ENCODE data around the gene MARK4.

MARK4 gene

GRCh38 chr19:45275370-45275971 lies 24.4 kb downstream of the MARK4 start:
- no peak overlapping the region for H3K27ac ChIP-seq (ENCODE audit: low read depth, low read length)
- no peaks in the 10 kb centered on the region for H3K27me3 ChIP-seq (ENCODE audit: control insufficient read depth, insufficient read depth, low read length)
- no peak overlapping the region for H3K4me3 ChIP-seq (ENCODE audit: low read depth, low read length)
- no peaks in the 10 kb centered on the region for H3K4me1 ChIP-seq (ENCODE audit: control insufficient read depth, insufficient read depth, low read length)
- H3K9me3 ChIP-seq (ENCODE audit: control insufficient read depth, insufficient read depth, low read length) = no peaks in the 10 kb centered on the region
- no peak overlapping the region for H3K9ac ChIP-seq (ENCODE audit: low read depth, low read length)
- H3K36me3 ChIP-seq (ENCODE audit: control insufficient read depth, insufficient read depth, low read length) = peaks cover 58% of the 10 kb centered on the region

- H3K9me3 ChIP-seq (ENCODE audit: control insufficient read depth, insufficient read depth, low read length) = no peaks in the 10 kb centered on the region
- no peak overlapping the region for H3K9ac ChIP-seq (ENCODE audit: low read depth, low read length)
- no peak overlapping the region for H3K27ac ChIP-seq (ENCODE audit: low read depth, low read length)
- no peaks in the 10 kb centered on the region for H3K27me3 ChIP-seq (ENCODE audit: control insufficient read depth, insufficient read depth, low read length)
- H3K36me3 ChIP-seq (ENCODE audit: control insufficient read depth, insufficient read depth, low read length) = peaks cover 55% of the 10 kb centered on the region
- no peaks in the 10 kb centered on the region for H3K4me1 ChIP-seq (ENCODE audit: control insufficient read depth, insufficient read depth, low read length)
- H3K4me3 ChIP-seq (ENCODE audit: low read depth, low read length) = no peak overlapping the region
Measured at GRCh38 chr19:45276284-45276687, 25.2 kb downstream of the MARK4 start.

DNA sequence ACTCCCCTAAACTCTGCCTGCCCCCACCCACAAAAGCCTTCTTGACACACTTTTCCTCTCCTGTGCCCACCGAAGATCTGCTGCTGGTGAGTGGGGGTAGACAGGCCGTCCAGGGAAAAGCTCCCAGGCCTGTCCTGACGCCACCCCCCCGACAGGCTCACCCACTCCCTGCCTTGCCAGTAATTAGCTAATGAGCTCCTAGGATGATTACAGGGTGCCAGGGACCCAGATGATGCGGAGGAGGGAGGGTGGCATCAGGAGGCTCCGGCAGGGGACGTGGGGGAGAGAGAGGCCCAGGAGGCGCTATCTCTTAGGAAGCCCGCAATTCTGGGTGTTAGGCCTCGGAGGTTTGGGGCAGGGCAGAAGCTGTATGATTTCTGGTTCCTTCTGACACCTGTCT lies 27.0 kb downstream of the MARK4 start:
- no peaks in the 10 kb centered on the region for H3K4me1 ChIP-seq (ENCODE audit: control insufficient read depth, insufficient read depth, low read length)
- H3K9ac ChIP-seq (ENCODE audit: low read depth, low read length) = no peak overlapping the region
- peaks cover 44% of the 10 kb centered on the region for H3K36me3 ChIP-seq (ENCODE audit: control insufficient read depth, insufficient read depth, low read length)
- no peak overlapping the region for H3K4me3 ChIP-seq (ENCODE audit: low read depth, low read length)
- H3K27ac ChIP-seq (ENCODE audit: low read depth, low read length) = no peak overlapping the region
- H3K9me3 ChIP-seq (ENCODE audit: control insufficient read depth, insufficient read depth, low read length) = no peaks in the 10 kb centered on the region
- H3K27me3 ChIP-seq (ENCODE audit: control insufficient read depth, insufficient read depth, low read length) = no peaks in the 10 kb centered on the region

GRCh38 chr19:45279587-45280192 lies 28.6 kb downstream of the MARK4 start:
- no peak overlapping the region for H3K27ac ChIP-seq (ENCODE audit: low read depth, low read length)
- H3K9ac ChIP-seq (ENCODE audit: low read depth, low read length) = no peak overlapping the region
- no peaks in the 10 kb centered on the region for H3K4me1 ChIP-seq (ENCODE audit: control insufficient read depth, insufficient read depth, low read length)
- peaks cover 41% of the 10 kb centered on the region for H3K36me3 ChIP-seq (ENCODE audit: control insufficient read depth, insufficient read depth, low read length)
- no peaks in the 10 kb centered on the region for H3K27me3 ChIP-seq (ENCODE audit: control insufficient read depth, insufficient read depth, low read length)
- no peaks in the 10 kb centered on the region for H3K9me3 ChIP-seq (ENCODE audit: control insufficient read depth, insufficient read depth, low read length)
- no peak overlapping the region for H3K4me3 ChIP-seq (ENCODE audit: low read depth, low read length)

DNA sequence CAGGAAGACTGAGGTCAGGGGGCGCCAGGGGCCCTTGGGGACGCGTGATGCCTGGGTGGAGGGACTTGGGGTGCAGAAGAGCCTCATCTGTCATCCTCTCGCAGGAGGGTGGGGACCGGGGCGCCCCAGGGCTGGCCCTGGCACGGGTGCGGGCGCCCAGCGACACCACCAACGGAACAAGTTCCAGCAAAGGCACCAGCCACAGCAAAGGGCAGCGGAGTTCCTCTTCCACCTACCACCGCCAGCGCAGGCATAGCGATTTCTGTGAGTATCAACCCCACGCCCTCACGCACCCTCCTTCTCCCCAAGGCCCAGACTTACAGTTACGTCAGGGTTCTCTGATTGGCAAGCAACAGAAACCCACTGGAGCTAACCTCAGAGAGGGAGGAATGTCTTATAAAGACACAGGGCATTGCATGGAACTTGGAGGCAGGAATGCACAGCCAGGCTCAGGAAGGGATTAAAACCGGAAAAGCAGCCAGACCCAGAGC lies 29.4 kb downstream of the MARK4 start:
- Histone ChIP-seq H3K27ac (ENCODE audit: low read depth, low read length) (no peak overlapping the region), H3K9me3 (ENCODE audit: control insufficient read depth, insufficient read depth, low read length) (no peaks in the 10 kb centered on the region), H3K4me3 (ENCODE audit: low read depth, low read length) (no peak overlapping the region), H3K4me1 (ENCODE audit: control insufficient read depth, insufficient read depth, low read length) (no peaks in the 10 kb centered on the region), H3K36me3 (ENCODE audit: control insufficient read depth, insufficient read depth, low read length) (peaks cover 38% of the 10 kb centered on the region), H3K9ac (ENCODE audit: low read depth, low read length) (no peak overlapping the region), H3K27me3 (ENCODE audit: control insufficient read depth, insufficient read depth, low read length) (no peaks in the 10 kb centered on the region)

GRCh38 chr19:45283443-45284033 lies 32.5 kb downstream of the MARK4 start:
- no peak overlapping the region for H3K4me3 ChIP-seq (ENCODE audit: low read depth, low read length)
- no peaks in the 10 kb centered on the region for H3K9me3 ChIP-seq (ENCODE audit: control insufficient read depth, insufficient read depth, low read length)
- peaks cover 34% of the 10 kb centered on the region for H3K36me3 ChIP-seq (ENCODE audit: control insufficient read depth, insufficient read depth, low read length)
- H3K4me1 ChIP-seq (ENCODE audit: control insufficient read depth, insufficient read depth, low read length) = no peaks in the 10 kb centered on the region
- H3K27ac ChIP-seq (ENCODE audit: low read depth, low read length) = no peak overlapping the region
- no peaks in the 10 kb centered on the region for H3K27me3 ChIP-seq (ENCODE audit: control insufficient read depth, insufficient read depth, low read length)
- no peak overlapping the region for H3K9ac ChIP-seq (ENCODE audit: low read depth, low read length)

- H3K36me3 ChIP-seq (ENCODE audit: control insufficient read depth, insufficient read depth, low read length) = peaks cover 21% of the 10 kb centered on the region
- H3K9ac ChIP-seq (ENCODE audit: low read depth, low read length) = no peak overlapping the region
- H3K4me3 ChIP-seq (ENCODE audit: low read depth, low read length) = no peak overlapping the region
Measured at GRCh38 chr19:45290381-45290931, 39.4 kb downstream of the MARK4 start.

DNA sequence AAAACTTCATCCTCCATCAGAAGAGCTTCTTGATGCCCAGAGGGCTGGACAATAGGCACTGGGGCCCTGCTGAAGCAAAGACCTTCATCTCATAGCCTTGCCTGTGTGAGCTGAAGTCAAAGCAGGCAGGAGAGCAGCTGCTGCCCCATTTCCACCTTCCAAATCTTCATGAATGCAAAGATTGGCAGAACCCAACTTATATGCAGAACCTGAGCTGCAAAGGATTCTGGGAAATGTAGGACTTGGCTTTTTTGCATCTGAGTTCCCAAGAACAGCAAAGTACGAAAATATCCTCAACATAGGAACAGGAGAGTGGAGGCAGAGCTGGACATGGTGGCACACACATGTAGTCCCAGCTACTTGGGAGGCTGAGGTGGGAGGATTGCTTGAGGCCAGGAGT lies 40.8 kb downstream of the MARK4 start:
- Histone ChIP-seq H3K9ac (ENCODE audit: low read depth, low read length) (no peak overlapping the region), H3K4me3 (ENCODE audit: low read depth, low read length) (no peak overlapping the region), H3K4me1 (ENCODE audit: control insufficient read depth, insufficient read depth, low read length) (no peaks in the 10 kb centered on the region), H3K36me3 (ENCODE audit: control insufficient read depth, insufficient read depth, low read length) (peaks cover 17% of the 10 kb centered on the region), H3K9me3 (ENCODE audit: control insufficient read depth, insufficient read depth, low read length) (no peaks in the 10 kb centered on the region), H3K27me3 (ENCODE audit: control insufficient read depth, insufficient read depth, low read length) (no peaks in the 10 kb centered on the region), H3K27ac (ENCODE audit: low read depth, low read length) (no peak overlapping the region)

More at GRCh38 chr19:45290381-45290931, 39.4 kb downstream of the MARK4 start:
- Histone ChIP-seq H3K9me3 (ENCODE audit: control insufficient read depth, insufficient read depth, low read length) (no peaks in the 10 kb centered on the region), H3K27me3 (ENCODE audit: control insufficient read depth, insufficient read depth, low read length) (no peaks in the 10 kb centered on the region), H3K4me1 (ENCODE audit: control insufficient read depth, insufficient read depth, low read length) (no peaks in the 10 kb centered on the region), H3K27ac (ENCODE audit: low read depth, low read length) (no peak overlapping the region)

DNA sequence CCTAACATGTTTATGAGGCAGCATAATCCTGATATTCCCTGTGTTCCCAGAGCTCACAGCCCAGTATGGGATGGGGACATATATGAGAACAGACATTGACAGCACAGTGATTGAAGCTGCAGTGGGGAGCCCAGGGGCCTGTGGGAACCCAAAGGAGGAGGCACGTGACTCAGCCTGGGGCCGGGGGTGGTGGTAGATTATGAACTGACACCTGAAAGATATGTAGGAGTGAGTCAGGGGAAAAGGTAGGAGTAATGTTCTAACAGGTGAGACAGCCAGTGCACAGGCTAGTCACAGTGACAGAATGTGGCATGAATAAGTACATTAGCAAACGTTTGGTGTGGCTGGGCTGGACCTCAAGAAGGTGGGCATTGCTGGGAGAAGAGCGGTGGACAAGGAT lies 42.6 kb downstream of the MARK4 start:
- Histone ChIP-seq H3K36me3 (ENCODE audit: control insufficient read depth, insufficient read depth, low read length) (peaks cover 9% of the 10 kb centered on the region), H3K4me3 (ENCODE audit: low read depth, low read length) (no peak overlapping the region), H3K9ac (ENCODE audit: low read depth, low read length) (no peak overlapping the region), H3K9me3 (ENCODE audit: control insufficient read depth, insufficient read depth, low read length) (no peaks in the 10 kb centered on the region), H3K27me3 (ENCODE audit: control insufficient read depth, insufficient read depth, low read length) (no peaks in the 10 kb centered on the region), H3K4me1 (ENCODE audit: control insufficient read depth, insufficient read depth, low read length) (no peaks in the 10 kb centered on the region), H3K27ac (ENCODE audit: low read depth, low read length) (no peak overlapping the region)

GRCh38 chr19:45294291-45295029 lies 43.4 kb downstream of the MARK4 start:
- Histone ChIP-seq H3K4me3 (ENCODE audit: low read depth, low read length) (no peak overlapping the region), H3K9ac (ENCODE audit: low read depth, low read length) (no peak overlapping the region), H3K4me1 (ENCODE audit: control insufficient read depth, insufficient read depth, low read length) (no peaks in the 10 kb centered on the region), H3K27ac (ENCODE audit: low read depth, low read length) (no peak overlapping the region), H3K36me3 (ENCODE audit: control insufficient read depth, insufficient read depth, low read length) (peaks cover 12% of the 10 kb centered on the region), H3K9me3 (ENCODE audit: control insufficient read depth, insufficient read depth, low read length) (no peaks in the 10 kb centered on the region), H3K27me3 (ENCODE audit: control insufficient read depth, insufficient read depth, low read length) (no peaks in the 10 kb centered on the region)
